Stimulated activated naive B cell treated with anti-CD40 and anti-IgM and Interleukin-4, amounts not matched to agents 10 μg/mL and 1 μg/mL and 100 μg/mL, for 72 hours (primary cell): ENCODE data around the gene TMEM106C.

ENCODE experiments used
- ATAC-seq, 2 donors: fragments of 150-1000 bp; cut with Tn5 transposase; replicated peaks; 2 replicates each; pipeline ENCODE4 v1.10.0; 2021; ENCODE audit warnings: moderate library complexity in 1 of 2
- DNase-seq: peaks from one replicate; pipeline ENCODE4 v3.0.0; 2021
- H3K27ac Mint-ChIP-seq: one replicate; pipeline ENCODE4 v1.8.0; 2022; ENCODE audit warnings: mild to moderate bottlenecking, mixed read lengths
- H3K27me3 Mint-ChIP-seq, 2 donors: one replicate each; pipeline ENCODE4 v1.8.0; 2022; ENCODE audit warnings: mixed read lengths in 2 of 2
- H3K36me3 Mint-ChIP-seq, 2 donors: one replicate each; pipeline ENCODE4 v1.8.0; 2022; ENCODE audit warnings: mixed read lengths in 2 of 2, mild to moderate bottlenecking in 1 of 2
- H3K4me1 Mint-ChIP-seq, 2 donors: one replicate each; pipeline ENCODE4 v1.8.0; 2022; ENCODE audit warnings: mixed read lengths in 2 of 2, mild to moderate bottlenecking in 1 of 2
- H3K4me3 Mint-ChIP-seq, 2 donors: one replicate each; pipeline ENCODE4 v1.8.0; 2022; ENCODE audit warnings: mild to moderate bottlenecking in 2 of 2, mixed read lengths in 2 of 2, moderate library complexity in 1 of 2
- H3K9me3 Mint-ChIP-seq, 2 donors: one replicate each; pipeline ENCODE4 v1.8.0; 2022; ENCODE audit warnings: mixed read lengths in 2 of 2, mild to moderate bottlenecking in 1 of 2

The TMEM106C gene

GRCh38 chr12:47963340-47964040 lies at the start of gene TMEM106C:
Gene TMEM106C, plus strand, starts transcription at chr12:47963596. Its CDS starts 641 bp downstream, at chr12:47964237.
- Mint-ChIP-seq H3K4me3 (peak within 1 kb of the TSS; percentile 99 to 100), H3K9me3 (peaks cover 0 to 1% of the 10 kb centered on the region in 2 donors), H3K36me3 (peaks cover 15 to 30% of the 10 kb centered on the region in 2 donors), H3K4me1 (peaks cover 27 to 30% of the 10 kb centered on the region in 2 donors), H3K27ac (peak within 1 kb of the TSS; percentile 98), H3K27me3 (peaks cover 25 to 26% of the 10 kb centered on the region in 2 donors)
- DNase-seq (peak; percentile 87), ATAC-seq (peak; percentile 94 to 95)

GRCh38 chr12:47920913-47921312 lies 42.5 kb upstream of the TMEM106C start:
- ATAC-seq: no peak
- H3K27ac Mint-ChIP-seq: no peak overlapping the region
- H3K9me3 Mint-ChIP-seq: no peaks in the 10 kb centered on the region
- H3K4me3 Mint-ChIP-seq: no peak overlapping the region
- H3K4me1 Mint-ChIP-seq: no peaks in the 10 kb centered on the region
- H3K27me3 Mint-ChIP-seq: peaks cover 15 to 19% of the 10 kb centered on the region in 2 donors
- H3K36me3 Mint-ChIP-seq: no peaks in the 10 kb centered on the region
- no peak for DNase-seq

- DNase-seq (no peak), ATAC-seq (no peak)
- H3K27ac Mint-ChIP-seq: no peak overlapping the region
- no peak overlapping the region for H3K4me3 Mint-ChIP-seq
- H3K4me1 Mint-ChIP-seq: no peaks in the 10 kb centered on the region
- peaks cover 15 to 19% of the 10 kb centered on the region in 2 donors for H3K27me3 Mint-ChIP-seq
- no peaks in the 10 kb centered on the region for H3K36me3 Mint-ChIP-seq
- no peaks in the 10 kb centered on the region for H3K9me3 Mint-ChIP-seq
Observed at GRCh38 chr12:47921907-47922306, 41.5 kb upstream of the TMEM106C start.

GRCh38 chr12:47927346-47927745 lies 36.0 kb upstream of the TMEM106C start:
- no peaks in the 10 kb centered on the region for H3K36me3 Mint-ChIP-seq

GRCh38 chr12:47930634-47931033 lies 32.8 kb upstream of the TMEM106C start:
- no peak overlapping the region for H3K27ac Mint-ChIP-seq
- DNase-seq (no peak), ATAC-seq (no peak)
- H3K27me3 Mint-ChIP-seq: peaks cover 12 to 16% of the 10 kb centered on the region in 2 donors
- no peaks in the 10 kb centered on the region for H3K9me3 Mint-ChIP-seq
- H3K4me3 Mint-ChIP-seq: no peak overlapping the region
- H3K4me1 Mint-ChIP-seq: no peaks in the 10 kb centered on the region
- no peaks in the 10 kb centered on the region for H3K36me3 Mint-ChIP-seq

More at GRCh38 chr12:47927346-47927745, 36.0 kb upstream of the TMEM106C start:
- DNase-seq (no peak), ATAC-seq (no peak)
- H3K27ac Mint-ChIP-seq: no peak overlapping the region
- no peaks in the 10 kb centered on the region for H3K4me1 Mint-ChIP-seq
- H3K9me3 Mint-ChIP-seq: no peaks in the 10 kb centered on the region
- peaks cover 27 to 30% of the 10 kb centered on the region in 2 donors for H3K27me3 Mint-ChIP-seq
- H3K4me3 Mint-ChIP-seq: no peak overlapping the region

GRCh38 chr12:47931187-47931586 lies 32.2 kb upstream of the TMEM106C start:
- no peak for DNase-seq
- peaks cover 12 to 20% of the 10 kb centered on the region in 2 donors for H3K27me3 Mint-ChIP-seq
- no peaks in the 10 kb centered on the region for H3K9me3 Mint-ChIP-seq
- no peak overlapping the region for H3K27ac Mint-ChIP-seq
- no peaks in the 10 kb centered on the region for H3K4me1 Mint-ChIP-seq
- no peaks in the 10 kb centered on the region for H3K36me3 Mint-ChIP-seq
- no peak overlapping the region for H3K4me3 Mint-ChIP-seq
- no peak for ATAC-seq

- peaks cover 11 to 27% of the 10 kb centered on the region in 2 donors for H3K27me3 Mint-ChIP-seq
- no peaks in the 10 kb centered on the region for H3K36me3 Mint-ChIP-seq
- DNase-seq (no peak), ATAC-seq (no peak)
- H3K4me3 Mint-ChIP-seq: no peak overlapping the region
- H3K9me3 Mint-ChIP-seq: no peaks in the 10 kb centered on the region
- H3K4me1 Mint-ChIP-seq: no peaks in the 10 kb centered on the region
- no peak overlapping the region for H3K27ac Mint-ChIP-seq
Observed at GRCh38 chr12:47935184-47935583, 28.2 kb upstream of the TMEM106C start.

GRCh38 chr12:47938093-47938492 lies 25.3 kb upstream of the TMEM106C start:
- H3K27me3 Mint-ChIP-seq: peaks cover 26 to 35% of the 10 kb centered on the region in 2 donors
- H3K4me3 Mint-ChIP-seq: no peak overlapping the region
- peaks cover 13 to 16% of the 10 kb centered on the region in 2 donors for H3K4me1 Mint-ChIP-seq
- no peaks in the 10 kb centered on the region for H3K36me3 Mint-ChIP-seq
- no peak overlapping the region for H3K27ac Mint-ChIP-seq
- no peaks in the 10 kb centered on the region for H3K9me3 Mint-ChIP-seq
- no peak for DNase-seq
- no peak for ATAC-seq

- no peaks in the 10 kb centered on the region for H3K9me3 Mint-ChIP-seq
- no peak overlapping the region for H3K27ac Mint-ChIP-seq
Observed at GRCh38 chr12:47938594-47938993, 24.8 kb upstream of the TMEM106C start.

GRCh38 chr12:47939009-47939601 lies 24.3 kb upstream of the TMEM106C start:
- ATAC-seq: no peak
- no peak for DNase-seq
- Mint-ChIP-seq H3K4me1 (peaks cover 13 to 16% of the 10 kb centered on the region in 2 donors), H3K27me3 (peaks cover 33 to 45% of the 10 kb centered on the region in 2 donors), H3K27ac (no peak overlapping the region), H3K4me3 (no peak overlapping the region), H3K36me3 (no peaks in the 10 kb centered on the region), H3K9me3 (no peaks in the 10 kb centered on the region)

More at GRCh38 chr12:47938594-47938993, 24.8 kb upstream of the TMEM106C start:
- Mint-ChIP-seq H3K27me3 (peaks cover 31 to 40% of the 10 kb centered on the region in 2 donors), H3K4me1 (peaks cover 13 to 16% of the 10 kb centered on the region in 2 donors), H3K36me3 (no peaks in the 10 kb centered on the region), H3K4me3 (no peak overlapping the region)
- ATAC-seq (no peak), DNase-seq (no peak)

GRCh38 chr12:47940773-47941474 lies 22.5 kb upstream of the TMEM106C start:
- Mint-ChIP-seq H3K27ac (no peak overlapping the region), H3K4me1 (peaks cover 13 to 16% of the 10 kb centered on the region in 2 donors), H3K9me3 (no peaks in the 10 kb centered on the region), H3K36me3 (no peaks in the 10 kb centered on the region), H3K27me3 (peaks cover 33 to 44% of the 10 kb centered on the region in 2 donors), H3K4me3 (no peak overlapping the region)
- ATAC-seq: no peak
- DNase-seq: no peak

- Mint-ChIP-seq H3K4me1 (peaks cover 13 to 17% of the 10 kb centered on the region in 2 donors), H3K27me3 (peaks cover 38 to 45% of the 10 kb centered on the region in 2 donors), H3K4me3 (peak overlapping the region in 1 of 2 donors; percentile 44), H3K36me3 (no peaks in the 10 kb centered on the region), H3K27ac (no peak overlapping the region), H3K9me3 (no peaks in the 10 kb centered on the region)
- ATAC-seq (no peak), DNase-seq (no peak)
Observed at GRCh38 chr12:47941475-47941780, 22.0 kb upstream of the TMEM106C start.

- peaks cover 44 to 50% of the 10 kb centered on the region in 2 donors for H3K27me3 Mint-ChIP-seq
- H3K9me3 Mint-ChIP-seq: no peaks in the 10 kb centered on the region
- ATAC-seq (peak; percentile 76 to 82), DNase-seq (peak; percentile 12)
- H3K4me1 Mint-ChIP-seq: peaks cover 17 to 23% of the 10 kb centered on the region in 2 donors
- peak overlapping the region; percentile 9 to 44 for H3K4me3 Mint-ChIP-seq
- H3K27ac Mint-ChIP-seq: no peak overlapping the region
- H3K36me3 Mint-ChIP-seq: no peaks in the 10 kb centered on the region
Observed at GRCh38 chr12:47941871-47942613, 21.4 kb upstream of the TMEM106C start.

- peaks cover 44 to 50% of the 10 kb centered on the region in 2 donors for H3K27me3 Mint-ChIP-seq
- ATAC-seq: no peak
- no peak overlapping the region for H3K4me3 Mint-ChIP-seq
Observed at GRCh38 chr12:47942614-47943225, 20.7 kb upstream of the TMEM106C start.

More at GRCh38 chr12:47942614-47943225, 20.7 kb upstream of the TMEM106C start:
- H3K4me1 Mint-ChIP-seq: peaks cover 17 to 23% of the 10 kb centered on the region in 2 donors
- no peak overlapping the region for H3K27ac Mint-ChIP-seq
- DNase-seq: no peak
- H3K36me3 Mint-ChIP-seq: no peaks in the 10 kb centered on the region
- no peaks in the 10 kb centered on the region for H3K9me3 Mint-ChIP-seq
